ENCODE data around the gene AGPAT3. TPM values are rescaled to one million over a fixed set of nuclear protein-coding genes. Genes with fewer than 3 reads are reported as not detected.

The AGPAT3 gene
- total RNA-seq, 1 experiment from 2014 or later: 13.0 TPM

DNA sequence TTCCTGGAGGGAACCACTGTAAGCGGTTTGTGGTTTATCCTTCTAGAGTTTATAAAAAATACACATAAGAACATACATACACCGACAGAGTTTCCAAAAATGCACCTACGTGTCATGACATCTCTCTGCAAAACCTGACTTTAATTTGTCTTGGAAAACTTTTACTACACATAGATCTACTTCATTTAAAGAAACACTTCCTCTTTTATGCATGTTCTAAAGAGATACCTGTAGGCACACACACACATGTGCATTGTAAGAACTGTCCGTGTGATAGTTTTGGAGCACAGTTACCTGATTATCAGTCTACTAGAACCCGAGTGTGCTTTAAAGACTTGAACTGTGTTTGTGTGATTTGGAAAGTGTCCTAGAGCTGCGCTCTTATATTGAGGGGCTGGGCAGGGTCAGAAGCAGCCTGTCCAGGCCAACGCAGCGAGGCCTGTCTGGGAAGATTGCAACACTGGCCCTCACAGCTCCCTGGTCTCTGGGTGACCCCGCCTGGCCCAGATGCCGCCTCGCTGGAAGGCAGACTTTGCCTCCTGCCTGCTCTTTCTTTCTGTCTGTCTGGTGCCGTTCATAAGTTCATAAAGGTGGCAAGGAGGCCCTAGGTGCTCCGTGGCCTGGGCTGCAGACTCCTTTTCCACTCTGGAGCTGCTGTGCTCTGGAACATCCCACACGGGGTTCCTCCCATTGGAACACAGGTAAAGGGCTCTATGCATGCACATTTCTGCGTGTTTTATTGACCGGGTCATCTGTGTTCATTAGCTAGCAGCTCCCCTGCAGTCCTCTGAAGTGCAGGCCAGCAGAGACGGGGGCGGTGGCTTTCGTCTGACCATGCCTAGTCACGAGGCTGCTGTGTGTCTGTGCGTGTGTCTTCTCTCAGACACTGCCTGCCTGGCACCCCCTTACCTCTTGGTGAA, 46.3 kb downstream of the AGPAT3 start:
- Histone ChIP-seq H3K23me2 (ENCODE audit: insufficient read length, low read depth, low read length, poor library complexity, severe bottlenecking) (no peaks in the 10 kb centered on the region), H4K5ac (ENCODE audit: insufficient read length, low read depth, low read length) (no peak overlapping the region), H4K8ac (replicated peaks; ENCODE audit: insufficient read length, low read depth, low read length) (no peak overlapping the region), H2BK15ac (ENCODE audit: low read depth, low read length) (no peak overlapping the region), H4K91ac (ENCODE audit: insufficient read length, low read depth, low read length) (no peak overlapping the region), H3K18ac (ENCODE audit: insufficient read length, low read depth, low read length) (no peak overlapping the region), H2AFZ (ENCODE audit: low read length) (no peak overlapping the region), H3K56ac (ENCODE audit: insufficient read length, low read depth, low read length) (no peak overlapping the region), H3K9ac (ENCODE audit: extremely low read depth, insufficient read length, low read length) (no peak overlapping the region), H3K23ac (ENCODE audit: insufficient read length, low read depth, low read length) (no peak overlapping the region), H2BK120ac (ENCODE audit: low read depth, low read length, poor library complexity, severe bottlenecking) (no peak overlapping the region), H2AK5ac (ENCODE audit: insufficient read length, low read length) (no peak overlapping the region), H3K79me1 (ENCODE audit: insufficient read depth, low read depth, low read length, poor library complexity, severe bottlenecking) (no peaks in the 10 kb centered on the region), H2BK12ac (ENCODE audit: insufficient read length, low read depth, low read length) (no peak overlapping the region), H3K14ac (ENCODE audit: insufficient read depth, low read length) (no peak overlapping the region), H2BK5ac (ENCODE audit: insufficient read length, low read length) (no peak overlapping the region), H3K27me3 (ENCODE audit: insufficient read depth, low read length) (no peaks in the 10 kb centered on the region), H3K4me1 (ENCODE audit: insufficient read depth, low read length) (no peaks in the 10 kb centered on the region), H3K79me2 (ENCODE audit: insufficient read depth, low read length) (no peaks in the 10 kb centered on the region), H3K9me3 (ENCODE audit: control insufficient read depth, low read depth, low read length) (no peaks in the 10 kb centered on the region), H3K4me2 (ENCODE audit: insufficient read depth, insufficient read length, low read length) (no peak overlapping the region), H2BK20ac (ENCODE audit: low read depth, low read length, poor library complexity, severe bottlenecking) (no peak overlapping the region), H3T11ph (ENCODE audit: low read length) (no peak overlapping the region), H3K4ac (ENCODE audit: low read depth, low read length) (no peak overlapping the region), H4K20me1 (ENCODE audit: control insufficient read depth, insufficient read depth, insufficient read length) (no peaks in the 10 kb centered on the region), H3K27ac (ENCODE audit: insufficient read length, low read depth, low read length) (no peak overlapping the region)
- no peak for DNase-seq
- H3K27me3 Mint-ChIP-seq (ENCODE audit: low read depth): no peaks in the 10 kb centered on the region
- H3K4me1 Mint-ChIP-seq: peaks cover 3 to 11% of the 10 kb centered on the region in 2 experiments
- TF ChIP-seq, protein P1, sequence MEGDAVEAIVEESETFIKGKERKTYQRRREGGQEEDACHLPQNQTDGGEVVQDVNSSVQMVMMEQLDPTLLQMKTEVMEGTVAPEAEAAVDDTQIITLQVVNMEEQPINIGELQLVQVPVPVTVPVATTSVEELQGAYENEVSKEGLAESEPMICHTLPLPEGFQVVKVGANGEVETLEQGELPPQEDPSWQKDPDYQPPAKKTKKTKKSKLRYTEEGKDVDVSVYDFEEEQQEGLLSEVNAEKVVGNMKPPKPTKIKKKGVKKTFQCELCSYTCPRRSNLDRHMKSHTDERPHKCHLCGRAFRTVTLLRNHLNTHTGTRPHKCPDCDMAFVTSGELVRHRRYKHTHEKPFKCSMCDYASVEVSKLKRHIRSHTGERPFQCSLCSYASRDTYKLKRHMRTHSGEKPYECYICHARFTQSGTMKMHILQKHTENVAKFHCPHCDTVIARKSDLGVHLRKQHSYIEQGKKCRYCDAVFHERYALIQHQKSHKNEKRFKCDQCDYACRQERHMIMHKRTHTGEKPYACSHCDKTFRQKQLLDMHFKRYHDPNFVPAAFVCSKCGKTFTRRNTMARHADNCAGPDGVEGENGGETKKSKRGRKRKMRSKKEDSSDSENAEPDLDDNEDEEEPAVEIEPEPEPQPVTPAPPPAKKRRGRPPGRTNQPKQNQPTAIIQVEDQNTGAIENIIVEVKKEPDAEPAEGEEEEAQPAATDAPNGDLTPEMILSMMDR (conservative IDR thresholded peaks at IDR 0.05): no peak
- no CpG with 5 or more reads among the region's 21 CpGs for WGBS (ENCODE audit: extremely low coverage, insufficient read length, low lambda C conversion rate)
- no peak overlapping the region for H3K4me3 Mint-ChIP-seq
- H3K27ac Mint-ChIP-seq: no peak overlapping the region; a peak in 1 of 7 replicates
- no peaks in the 10 kb centered on the region for H3K9me3 Mint-ChIP-seq
- H3K36me3 Mint-ChIP-seq (ENCODE audit: insufficient read depth in 1 of 3, low read depth in 3 of 3): 0 out of 7 replicates have a peak, but pooled peaks cover 0 to 1% (median 0%) of the 10 kb centered on the region in 3 experiments
